OCI-LY1 (cell line): ENCODE results near the gene LZTR1.

Source experiments
- CTCF ChIP-seq: fragments of 200-600 bp; sonication (generic), shearing (Covaris generic); IDR thresholded peaks from 2 replicates; pipeline ENCODE4 v1.5.1; 2017; ENCODE audit warnings: mild to moderate bottlenecking, antibody characterized with exemption, low read length, moderate library complexity, mixed read lengths
- EZH2 ChIP-seq: fragments of 200-600 bp; sonication (generic), shearing (Covaris generic); IDR thresholded peaks from 2 replicates; pipeline ENCODE4 v1.8.0; 2017; ENCODE audit warnings: borderline replicate concordance, mixed run types, mild to moderate bottlenecking, antibody characterized with exemption, low read length, moderate library complexity, mixed read lengths

GRCh38 chr22:20964090-20964798 lies 17.9 kb upstream of the LZTR1 start:
- no peak for TF ChIP-seq CTCF
- TF ChIP-seq EZH2: no peak
